ENCODE results near the gene IRGC. TPM values are rescaled to one million over a fixed set of nuclear protein-coding genes. Genes with fewer than 3 reads are reported as not detected.

IRGC gene
- total and polyA plus RNA-seq, 8 donors, result not detected

DNA sequence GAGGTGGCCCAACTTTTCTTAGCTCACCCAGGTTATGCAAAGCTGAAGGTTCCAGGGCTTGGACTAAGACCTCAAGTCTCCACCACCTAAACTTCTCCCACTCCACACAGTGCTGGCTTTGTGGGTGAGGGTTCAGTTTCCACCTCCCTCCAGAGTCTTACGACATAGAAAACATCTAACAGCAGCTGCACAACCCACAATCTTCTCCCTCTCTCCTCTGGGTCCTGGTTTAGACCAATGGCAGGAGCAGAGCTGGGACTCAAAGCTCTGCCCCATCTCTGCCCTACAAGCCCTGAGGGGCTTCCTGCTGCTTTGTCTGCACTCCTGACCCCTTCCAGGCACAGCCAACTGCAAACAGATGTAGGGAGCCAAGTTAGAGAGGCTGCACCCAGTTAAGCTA is 16.0 kb downstream of the IRGC start:
- Histone ChIP-seq H3K27ac (no peak overlapping the region), H3K36me3 (peaks cover 63 to 94% (median 90%) of the 10 kb centered on the region in 4 donors), H3K4me1 (peaks cover 0 to 6% (median 0%) of the 10 kb centered on the region in 4 donors), H3K4me3 (no peak overlapping the region), H3K9me3 (no peaks in the 10 kb centered on the region), H3K27me3 (no peaks in the 10 kb centered on the region)
- intact Hi-C loops (cut with DNase I; ENCODE audit: low total_unique reads), result no loop called here
- 57 to 100% (median 88%) methylated on average over 1 of the region's 1 CpG for WGBS, 5 donors
- no peak for TF ChIP-seq EP300 (IDR thresholded peaks at IDR 0.05)
- TF ChIP-seq POLR2A (IDR thresholded peaks at IDR 0.05), result no peak
- TF ChIP-seq POLR2AphosphoS5 (IDR thresholded peaks at IDR 0.05), result no peak
- TF ChIP-seq, protein P1, sequence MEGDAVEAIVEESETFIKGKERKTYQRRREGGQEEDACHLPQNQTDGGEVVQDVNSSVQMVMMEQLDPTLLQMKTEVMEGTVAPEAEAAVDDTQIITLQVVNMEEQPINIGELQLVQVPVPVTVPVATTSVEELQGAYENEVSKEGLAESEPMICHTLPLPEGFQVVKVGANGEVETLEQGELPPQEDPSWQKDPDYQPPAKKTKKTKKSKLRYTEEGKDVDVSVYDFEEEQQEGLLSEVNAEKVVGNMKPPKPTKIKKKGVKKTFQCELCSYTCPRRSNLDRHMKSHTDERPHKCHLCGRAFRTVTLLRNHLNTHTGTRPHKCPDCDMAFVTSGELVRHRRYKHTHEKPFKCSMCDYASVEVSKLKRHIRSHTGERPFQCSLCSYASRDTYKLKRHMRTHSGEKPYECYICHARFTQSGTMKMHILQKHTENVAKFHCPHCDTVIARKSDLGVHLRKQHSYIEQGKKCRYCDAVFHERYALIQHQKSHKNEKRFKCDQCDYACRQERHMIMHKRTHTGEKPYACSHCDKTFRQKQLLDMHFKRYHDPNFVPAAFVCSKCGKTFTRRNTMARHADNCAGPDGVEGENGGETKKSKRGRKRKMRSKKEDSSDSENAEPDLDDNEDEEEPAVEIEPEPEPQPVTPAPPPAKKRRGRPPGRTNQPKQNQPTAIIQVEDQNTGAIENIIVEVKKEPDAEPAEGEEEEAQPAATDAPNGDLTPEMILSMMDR (IDR thresholded peaks at IDR 0.05), result no peak
- no peak for DNase-seq

DNA sequence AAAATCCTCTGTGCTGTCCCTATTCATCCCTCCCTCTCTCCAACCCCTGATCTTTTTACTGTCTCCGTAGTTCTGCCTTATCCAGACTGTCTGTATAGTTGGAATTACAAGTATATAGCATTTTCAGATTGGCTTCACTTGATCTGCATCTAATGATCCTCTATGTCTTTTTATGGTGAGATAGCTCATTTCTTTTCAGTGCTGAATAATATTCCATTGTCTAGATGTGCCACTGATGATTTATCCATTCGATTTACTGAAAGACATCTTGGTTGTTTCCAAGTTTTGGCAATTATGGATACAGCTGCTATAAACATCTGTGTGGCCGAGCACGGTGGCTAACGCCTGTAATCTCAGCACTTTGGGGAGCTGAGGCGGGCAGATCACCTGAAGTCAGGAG is 19.1 kb downstream of the IRGC start:
- peaks cover 0 to 15% (median 14%) of the 10 kb centered on the region in 4 donors for H3K4me1 ChIP-seq
- intact Hi-C loops (cut with DNase I; ENCODE audit: low total_unique reads), result no loop called here
- 95 to 100% (median 97%) methylated on average over 6 of the region's 6 CpGs for WGBS, 5 donors

DNA sequence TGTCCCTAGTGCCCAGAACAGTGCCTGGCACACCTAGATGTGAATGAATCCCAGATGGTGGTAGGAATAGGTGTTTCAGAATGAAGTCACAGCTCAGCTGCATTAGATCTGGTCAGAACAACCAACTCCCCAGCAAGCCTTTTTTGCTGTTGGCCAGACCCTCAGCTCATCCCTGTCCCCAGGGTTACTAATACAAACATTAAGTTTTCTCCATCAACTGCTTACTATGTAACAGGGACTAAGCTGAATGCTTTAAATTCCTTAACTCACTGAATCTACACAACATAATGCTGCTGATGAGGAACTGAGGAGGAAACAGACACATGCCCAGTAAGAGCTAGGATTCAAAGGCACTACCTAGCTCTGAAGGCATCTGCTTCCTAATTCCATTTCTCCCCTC is 20.1 kb downstream of the IRGC start:
- peaks cover 0 to 23% (median 16%) of the 10 kb centered on the region in 4 donors for H3K4me1 ChIP-seq
- H3K9me3 ChIP-seq, result no peaks in the 10 kb centered on the region
- H3K4me3 ChIP-seq, result no peak overlapping the region
- no peaks in the 10 kb centered on the region for H3K27me3 ChIP-seq
- TF ChIP-seq POLR2AphosphoS5 (IDR thresholded peaks at IDR 0.05) (no peak), POLR2A (IDR thresholded peaks at IDR 0.05) (no peak), EP300 (IDR thresholded peaks at IDR 0.05) (no peak)
- TF ChIP-seq, protein P1 (IDR thresholded peaks at IDR 0.05), result no peak
- intact Hi-C loops (cut with DNase I; ENCODE audit: low total_unique reads), result no loop called here
- H3K27ac ChIP-seq, result no peak overlapping the region
- DNase-seq, result no peak
- H3K36me3 ChIP-seq, result peaks cover 65 to 100% (median 98%) of the 10 kb centered on the region in 4 donors

More for the DNA sequence above, 19.1 kb downstream of the IRGC start:
- H3K27ac ChIP-seq, result no peak overlapping the region
- no peak overlapping the region for H3K4me3 ChIP-seq
- H3K36me3 ChIP-seq, result peaks cover 62 to 100% (median 98%) of the 10 kb centered on the region in 4 donors
- H3K9me3 ChIP-seq, result no peaks in the 10 kb centered on the region
- no peak for DNase-seq
- H3K27me3 ChIP-seq, result no peaks in the 10 kb centered on the region
- TF ChIP-seq POLR2AphosphoS5 (IDR thresholded peaks at IDR 0.05) (no peak), POLR2A (IDR thresholded peaks at IDR 0.05) (no peak), EP300 (IDR thresholded peaks at IDR 0.05) (no peak)
- TF ChIP-seq, protein P1 (IDR thresholded peaks at IDR 0.05), result no peak

DNA sequence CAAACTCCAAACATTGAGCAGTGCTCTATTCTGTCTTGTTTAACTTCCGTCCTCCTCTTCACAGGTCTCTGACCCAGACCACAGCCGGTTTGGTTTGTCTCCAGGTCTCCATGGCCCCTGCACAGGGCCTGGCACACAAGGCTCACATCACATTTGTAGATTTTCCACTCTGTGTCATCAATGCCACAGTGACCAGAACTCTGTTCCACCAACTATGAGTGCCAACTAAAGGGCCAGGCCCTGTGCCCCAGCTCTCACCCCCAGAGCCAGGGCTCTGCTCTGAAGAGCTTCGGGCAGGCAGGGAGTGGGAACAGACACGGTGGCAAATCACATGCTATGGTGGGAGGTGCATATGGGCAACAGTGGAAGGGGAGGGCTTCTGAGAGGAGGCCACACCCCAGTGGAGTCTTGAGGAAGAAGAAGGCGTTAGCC is 22.9 kb downstream of the IRGC start:
- Histone ChIP-seq H3K4me1 (peaks cover 0 to 28% (median 20%) of the 10 kb centered on the region in 4 donors), H3K27me3 (no peaks in the 10 kb centered on the region), H3K27ac (peak overlapping the region; percentile 62 to 86 (median 79)), H3K4me3 (no peak overlapping the region), H3K36me3 (peaks cover 57 to 100% (median 98%) of the 10 kb centered on the region in 4 donors), H3K9me3 (no peaks in the 10 kb centered on the region)
- WGBS, 5 donors, result 31 to 47% (median 33%) methylated on average over 5 of the region's 5 CpGs
- TF ChIP-seq POLR2A (IDR thresholded peaks at IDR 0.05) (no peak), EP300 (IDR thresholded peaks at IDR 0.05) (no peak), POLR2AphosphoS5 (IDR thresholded peaks at IDR 0.05) (peak in 2 of 3 donors; percentile 42 to 68)
- TF ChIP-seq, protein P1 (IDR thresholded peaks at IDR 0.05), result no peak
- intact Hi-C loops (cut with DNase I; ENCODE audit: low total_unique reads), result no loop called here
- DNase-seq, result peak; percentile 53 to 58

Data from stomach (tissue), 9 donors.